Daoy (cell line): ENCODE data around the gene BAIAP2L1. TPM values are rescaled to one million over a fixed set of nuclear protein-coding genes. Genes with fewer than 3 reads are reported as not detected.
A peak's percentile ranks its signal among the peaks of the same experiment; 100 is the strongest.

Experiments used
- DNase-seq: peaks from one replicate; pipeline ENCODE4 v3.0.0-alpha.2; 2015; ENCODE audit warnings: low read depth
- total RNA-seq: library from RNA; depleted of rRNA; stranded (reverse); fragments of >200 nt; shearing (Covaris generic); gene quantifications from 2 replicates; pipeline ENCODE4 v1.2.3, GENCODE V29; 2014

BAIAP2L1 gene
- total RNA-seq, 1 experiment from 2014 or later, result 14.3 TPM

DNA sequence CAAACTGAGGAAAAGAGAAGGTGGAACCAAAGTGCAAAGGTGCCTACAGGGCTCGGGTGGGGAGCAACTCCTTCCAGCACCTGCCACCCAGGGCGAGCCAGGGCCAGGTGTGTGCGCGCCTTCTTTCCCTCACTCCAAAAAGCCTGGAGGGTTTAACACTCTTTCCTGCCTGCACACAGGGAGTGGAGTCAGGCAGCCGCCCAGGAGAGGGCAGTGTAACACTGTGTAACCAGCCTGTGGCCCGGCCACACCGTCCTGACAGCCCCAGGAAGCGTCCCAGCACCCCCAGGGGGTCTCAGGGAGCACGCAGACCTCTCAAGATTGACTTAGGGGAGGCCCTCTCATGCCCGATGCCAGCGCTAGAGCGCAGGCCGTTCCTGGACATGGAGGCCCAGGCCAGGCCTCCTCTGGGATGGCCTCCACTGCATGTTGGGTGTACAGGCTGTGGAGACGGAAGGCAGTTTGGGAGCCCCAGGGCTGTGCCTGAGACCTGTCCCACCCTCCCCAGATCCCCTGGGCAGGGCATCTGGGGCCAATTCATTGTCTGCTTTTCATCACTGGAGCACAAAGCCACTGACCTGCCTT is 106.0 kb downstream of the BAIAP2L1 start:
- peak; percentile 72 for DNase-seq

DNA sequence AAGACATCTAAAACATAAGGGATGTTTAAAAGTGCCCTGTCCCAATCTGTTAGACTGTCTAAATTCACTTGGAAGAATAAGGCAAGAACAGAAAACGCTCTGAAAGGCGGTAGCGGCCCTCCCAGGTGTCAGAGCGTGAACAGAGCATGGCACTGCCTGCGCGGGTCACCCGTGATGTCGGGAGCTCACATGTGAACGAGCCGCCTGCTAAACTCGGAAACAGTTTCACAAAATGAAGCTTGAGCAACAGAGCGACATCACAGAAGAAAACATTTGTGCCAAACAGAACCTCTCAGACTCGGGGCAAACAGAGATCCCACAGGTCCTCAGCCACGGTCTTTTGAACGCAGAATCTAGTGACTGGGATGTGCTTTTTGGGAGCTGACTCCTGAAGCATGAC is 106.6 kb downstream of the BAIAP2L1 start:
- no peak for DNase-seq

DNA sequence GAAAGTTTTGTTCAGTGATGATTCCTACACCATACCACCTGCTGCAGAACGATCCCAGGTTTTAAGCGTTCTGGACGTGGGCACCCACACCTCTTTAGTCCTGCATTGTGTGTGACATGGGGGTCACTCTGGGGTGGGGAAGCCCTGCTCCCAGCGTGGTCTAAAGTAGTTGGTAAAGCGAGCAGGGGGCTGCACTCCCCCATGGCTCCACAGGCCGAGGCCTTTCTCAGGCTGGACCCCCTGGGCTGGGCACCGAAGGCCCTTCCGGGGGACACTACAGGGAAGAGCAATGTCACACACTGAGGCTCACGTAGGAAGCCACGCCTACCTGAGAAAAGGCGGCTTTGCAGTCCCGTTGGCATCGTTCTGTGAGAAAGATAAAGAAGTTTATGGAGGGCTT is 107.1 kb downstream of the BAIAP2L1 start:
- DNase-seq, result no peak

DNA sequence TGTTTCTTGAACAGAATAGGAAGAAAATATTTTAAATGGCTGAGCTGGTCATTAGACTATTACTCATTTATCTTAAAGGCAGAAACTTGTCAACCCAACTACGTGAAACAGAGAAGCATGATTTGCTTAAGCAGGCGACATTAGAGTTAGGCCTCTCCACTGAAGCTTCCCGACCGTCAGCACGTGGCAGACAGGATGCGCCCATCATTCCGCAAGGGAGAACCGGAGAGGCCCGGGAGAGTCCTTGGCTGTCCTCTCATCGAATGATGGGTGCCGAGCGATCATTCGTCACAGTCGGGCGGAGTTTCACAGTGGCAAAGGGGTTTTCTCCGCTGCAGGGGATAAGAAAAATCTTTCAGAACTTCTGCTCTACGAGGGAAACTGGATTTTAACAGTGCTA is 107.6 kb downstream of the BAIAP2L1 start:
- no peak for DNase-seq

DNA sequence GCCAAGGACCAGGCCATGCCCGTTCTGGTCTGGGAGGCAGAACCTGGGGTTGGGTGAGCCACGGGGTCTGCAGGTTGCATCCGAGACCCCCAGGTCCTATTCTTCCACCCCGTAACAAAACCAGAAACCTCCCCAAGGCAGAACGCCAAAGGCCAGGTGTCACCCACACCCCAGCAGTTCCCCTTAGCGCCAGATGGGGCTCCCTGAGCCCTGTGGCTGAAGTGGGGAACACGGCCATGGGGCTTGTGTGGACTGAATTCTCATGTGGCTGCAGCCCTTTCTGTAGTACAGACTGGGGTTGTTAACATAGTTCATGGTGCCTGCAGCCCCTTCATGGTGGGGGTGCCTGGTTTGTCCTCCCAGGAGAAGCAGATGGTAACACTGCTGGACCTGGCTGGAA is 109.2 kb downstream of the BAIAP2L1 start:
- DNase-seq, result no peak

DNA sequence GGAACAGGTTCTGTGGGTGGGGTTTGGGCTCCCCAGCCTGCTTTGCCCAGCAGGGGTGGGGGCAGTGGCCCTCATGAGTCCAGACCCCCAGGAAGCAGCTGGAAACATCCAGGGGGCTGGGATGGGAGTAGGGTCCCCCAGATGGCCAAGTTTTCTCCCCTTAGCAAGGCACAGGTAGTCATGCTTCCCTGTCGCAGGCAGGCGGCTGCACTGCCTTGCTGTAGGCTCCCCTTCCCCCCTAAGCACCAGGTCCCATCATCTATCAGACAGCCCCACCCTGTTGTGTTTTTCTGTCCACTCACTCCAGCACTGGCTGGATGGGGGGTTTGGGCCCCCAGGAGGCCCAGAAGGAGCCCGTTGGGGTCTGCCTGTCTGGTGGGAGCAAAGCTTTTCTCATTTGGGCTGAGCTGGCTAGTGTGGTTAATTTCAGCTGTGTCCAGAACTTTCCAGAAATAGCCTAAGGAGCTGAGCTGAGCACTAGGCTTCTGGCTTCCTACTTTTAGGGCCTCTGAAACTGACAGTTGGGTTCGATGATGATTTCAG is 111.5 kb downstream of the BAIAP2L1 start:
- DNase-seq, result no peak

DNA sequence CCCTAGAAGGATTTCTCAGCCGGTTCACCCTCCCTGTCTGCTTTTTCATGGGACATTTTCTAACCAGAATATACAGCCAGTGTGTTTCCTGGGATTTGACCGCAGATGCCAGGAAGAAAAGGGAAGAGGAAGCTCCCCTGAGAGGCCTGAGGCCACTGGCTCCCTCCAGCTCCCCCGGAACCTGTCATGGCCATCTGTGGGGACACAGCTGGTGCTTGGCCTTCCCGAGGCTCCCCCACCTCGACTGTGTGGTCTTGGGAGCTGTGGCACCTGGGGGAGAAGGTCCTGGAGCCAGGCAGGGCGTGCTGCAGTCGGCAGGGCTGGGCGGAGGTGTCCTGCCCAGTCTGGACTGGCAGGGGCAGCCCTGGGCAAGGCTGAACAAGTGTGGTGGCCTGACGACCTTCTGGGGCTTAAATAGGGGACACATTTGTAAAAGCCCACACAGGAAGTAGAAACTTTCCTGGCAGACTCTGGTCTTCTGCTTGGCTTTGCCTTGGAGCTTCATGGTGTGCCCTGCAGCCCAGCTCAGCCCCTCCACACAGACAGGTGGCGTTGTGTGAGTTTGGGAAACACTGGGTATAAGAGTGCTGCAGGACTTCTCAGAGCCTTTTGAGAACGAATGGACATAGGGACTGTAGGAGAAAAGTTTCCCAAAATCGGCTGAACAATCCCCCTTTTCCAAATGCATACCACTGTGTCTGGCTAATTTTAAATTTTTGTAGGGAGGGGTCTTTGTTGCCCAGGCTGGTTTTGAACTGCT is 112.6 kb downstream of the BAIAP2L1 start:
- DNase-seq, result no peak

DNA sequence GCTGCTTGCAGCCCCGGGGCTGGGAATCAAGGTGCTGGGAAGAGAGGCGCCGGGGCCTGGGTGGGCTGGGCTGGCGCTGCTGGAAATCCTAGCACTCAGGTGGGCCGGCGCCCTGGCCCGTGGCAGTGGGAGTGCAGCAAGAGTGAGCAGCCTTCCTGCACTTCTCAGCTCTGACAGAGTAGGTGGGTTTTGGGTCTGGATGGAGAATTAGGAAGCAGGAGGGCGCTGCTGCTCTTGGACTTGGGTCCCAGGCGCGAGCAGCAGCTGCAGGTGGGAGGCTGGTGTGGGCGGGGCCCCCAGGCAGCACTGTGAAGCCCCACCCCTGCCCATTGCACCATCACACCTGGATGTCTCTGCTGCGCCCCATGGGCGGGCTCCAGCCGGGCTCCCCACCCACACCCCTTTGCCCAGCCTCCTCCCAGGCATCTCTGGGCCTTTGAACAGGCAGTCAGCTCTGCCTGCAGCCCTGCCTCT is 113.4 kb downstream of the BAIAP2L1 start:
- DNase-seq, result no peak

DNA sequence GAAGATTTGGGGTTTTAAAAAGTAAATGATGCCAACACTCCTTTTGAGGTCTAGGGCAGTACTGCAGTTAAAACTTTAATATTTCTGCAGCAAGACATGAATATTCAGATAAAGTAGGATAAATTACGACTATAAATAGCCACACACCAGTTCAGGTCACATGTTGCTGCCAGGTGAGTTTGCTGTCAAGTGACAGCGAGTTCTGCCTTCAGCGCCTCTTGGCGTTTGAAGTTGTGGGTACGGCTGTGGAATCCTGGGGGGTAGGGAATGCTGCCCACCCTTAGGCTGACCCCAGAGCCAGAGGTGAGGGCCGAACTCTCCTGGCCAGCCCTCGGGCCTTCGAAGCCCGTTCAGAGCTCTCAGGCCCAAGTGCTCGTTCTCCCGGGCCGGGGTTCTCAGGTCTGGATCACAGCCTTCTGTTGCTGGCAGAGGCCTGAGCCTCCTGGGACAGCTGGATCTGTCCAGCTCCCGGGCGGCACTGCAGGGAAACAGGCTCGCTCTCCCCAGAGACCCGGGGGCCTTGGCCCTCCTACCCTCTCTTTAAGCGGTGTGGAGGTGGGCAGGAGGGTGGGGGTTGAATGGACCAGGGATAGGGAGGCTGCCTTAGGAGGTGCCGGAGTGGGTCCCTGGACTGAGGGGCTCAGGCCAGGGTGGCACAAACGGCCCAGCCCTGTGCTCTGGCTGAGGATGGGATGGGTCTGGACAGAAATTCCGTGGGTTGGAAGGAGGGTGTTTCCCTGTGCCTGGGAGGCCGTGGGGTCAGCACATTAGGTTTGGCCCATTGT is 114.0 kb downstream of the BAIAP2L1 start:
- no peak for DNase-seq

DNA sequence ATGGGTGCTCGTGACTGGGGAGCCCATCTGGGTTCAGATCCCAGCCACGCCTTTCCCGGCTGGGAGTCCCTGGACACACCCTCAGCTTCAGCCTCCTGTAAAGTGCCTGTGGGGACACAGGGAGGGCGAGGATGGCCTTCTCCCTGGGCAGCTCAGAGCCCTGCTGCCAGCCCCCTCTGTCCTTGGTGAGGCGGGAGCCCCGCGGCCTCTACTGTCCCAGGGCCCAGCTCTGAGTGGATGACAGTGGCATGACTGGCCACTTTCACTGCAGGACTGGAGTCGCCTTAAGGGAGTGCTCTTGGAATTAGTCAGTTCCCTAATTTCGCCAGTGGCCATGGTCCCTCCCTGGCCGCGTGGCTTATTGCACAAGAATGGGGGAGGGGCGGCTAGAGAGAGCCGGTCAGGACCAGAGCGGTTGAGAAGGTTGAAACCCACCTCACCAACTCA is 114.8 kb downstream of the BAIAP2L1 start:
- DNase-seq, result no peak

DNA sequence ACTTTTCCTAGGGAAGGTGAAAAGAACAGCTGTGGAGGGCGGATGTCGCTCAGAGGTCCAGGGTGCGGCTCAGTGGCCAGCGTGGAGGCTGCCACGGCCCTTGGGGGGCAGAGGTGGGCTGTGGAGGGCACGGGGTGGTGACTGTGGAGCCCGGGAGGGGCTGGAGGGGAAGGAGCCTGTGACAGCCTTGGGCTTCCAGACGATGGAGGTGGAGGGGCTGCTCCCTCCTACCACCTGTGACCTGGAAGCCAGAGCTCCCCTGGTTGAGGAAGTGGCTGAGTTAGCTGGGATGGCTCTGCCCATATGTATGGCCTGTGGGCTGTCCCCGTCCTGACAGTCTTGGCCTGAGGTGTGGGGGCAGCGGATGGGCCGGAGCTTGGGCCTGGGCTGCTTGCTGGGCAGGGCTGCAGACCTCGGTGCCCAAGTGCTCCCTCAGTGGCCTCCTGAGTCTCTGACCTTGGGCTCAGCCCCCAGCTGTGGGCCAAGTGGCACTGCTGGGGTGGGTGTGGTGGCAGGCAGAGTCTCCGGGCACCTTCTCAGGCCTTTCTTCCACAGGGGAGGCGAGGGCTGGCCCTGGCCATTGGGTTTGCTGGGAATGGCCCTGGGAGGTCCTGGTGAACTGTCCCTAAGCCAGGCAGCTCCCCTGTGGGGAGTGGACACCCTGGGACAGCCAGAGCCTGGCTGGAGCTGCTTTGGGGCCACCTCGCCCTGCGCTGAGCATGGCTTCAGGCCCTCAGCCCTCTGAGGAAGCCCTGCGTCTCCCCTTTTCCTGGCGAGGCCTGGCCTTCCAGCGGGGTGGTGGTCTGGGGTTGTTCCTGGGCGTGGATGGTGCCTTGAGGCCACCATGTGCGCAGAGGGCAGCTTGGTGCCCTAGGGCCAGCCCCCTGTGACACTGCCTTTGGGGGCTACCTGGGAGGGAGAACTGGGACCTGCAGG is 115.5 kb downstream of the BAIAP2L1 start:
- DNase-seq, result no peak

DNA sequence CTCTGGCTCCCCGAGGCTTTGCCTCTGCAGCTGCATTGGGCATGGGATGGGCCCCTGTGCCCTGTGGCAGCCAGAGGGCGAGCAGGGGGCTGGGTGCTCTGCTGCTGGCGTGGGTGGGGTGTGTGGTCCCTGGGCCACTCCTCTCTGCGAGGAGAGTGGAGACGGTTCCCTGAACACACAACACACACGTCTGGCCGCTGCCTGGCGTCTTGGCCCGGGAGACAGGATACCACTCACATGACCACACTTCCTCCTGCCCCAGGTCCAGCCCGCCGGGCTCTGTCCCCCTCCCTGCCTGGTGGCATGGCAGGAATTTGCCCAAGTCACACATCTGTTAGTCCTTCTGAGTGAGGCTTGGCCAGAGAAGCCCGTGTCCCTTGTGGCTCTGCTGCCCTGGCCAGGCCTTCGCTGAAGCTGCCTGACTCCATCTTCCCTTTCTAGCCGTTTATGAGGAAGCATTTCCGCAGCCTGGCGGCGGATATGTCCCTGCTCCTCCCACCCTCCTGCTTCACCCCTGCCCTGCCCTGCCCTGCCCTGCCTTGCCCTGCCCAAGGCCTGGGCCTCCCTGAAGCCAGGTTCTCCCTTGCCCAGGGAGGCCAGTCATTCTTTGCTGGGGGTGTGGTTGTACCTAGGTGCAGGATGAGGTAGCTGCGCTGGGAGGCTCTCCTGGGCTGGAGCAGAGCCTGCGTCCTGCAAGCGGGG is 116.4 kb downstream of the BAIAP2L1 start:
- DNase-seq, result peak; percentile 65

DNA sequence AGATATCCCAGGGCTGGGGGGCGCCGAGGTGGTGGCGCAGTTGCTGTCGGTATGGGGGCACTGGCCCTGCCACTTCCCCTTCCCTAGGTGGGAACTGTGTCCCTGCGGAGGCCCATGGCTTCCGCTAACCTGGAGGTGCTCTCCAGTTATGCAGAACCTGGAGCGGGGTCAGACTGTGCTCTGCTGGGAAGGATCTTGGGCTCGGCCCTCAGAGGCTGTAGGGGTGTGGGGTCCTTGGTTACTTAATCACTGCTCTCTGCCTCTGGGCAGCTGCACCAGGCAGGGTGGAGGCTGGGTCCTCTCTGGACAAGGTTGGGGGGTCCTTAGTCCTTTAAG is 117.0 kb downstream of the BAIAP2L1 start:
- no peak for DNase-seq

DNA sequence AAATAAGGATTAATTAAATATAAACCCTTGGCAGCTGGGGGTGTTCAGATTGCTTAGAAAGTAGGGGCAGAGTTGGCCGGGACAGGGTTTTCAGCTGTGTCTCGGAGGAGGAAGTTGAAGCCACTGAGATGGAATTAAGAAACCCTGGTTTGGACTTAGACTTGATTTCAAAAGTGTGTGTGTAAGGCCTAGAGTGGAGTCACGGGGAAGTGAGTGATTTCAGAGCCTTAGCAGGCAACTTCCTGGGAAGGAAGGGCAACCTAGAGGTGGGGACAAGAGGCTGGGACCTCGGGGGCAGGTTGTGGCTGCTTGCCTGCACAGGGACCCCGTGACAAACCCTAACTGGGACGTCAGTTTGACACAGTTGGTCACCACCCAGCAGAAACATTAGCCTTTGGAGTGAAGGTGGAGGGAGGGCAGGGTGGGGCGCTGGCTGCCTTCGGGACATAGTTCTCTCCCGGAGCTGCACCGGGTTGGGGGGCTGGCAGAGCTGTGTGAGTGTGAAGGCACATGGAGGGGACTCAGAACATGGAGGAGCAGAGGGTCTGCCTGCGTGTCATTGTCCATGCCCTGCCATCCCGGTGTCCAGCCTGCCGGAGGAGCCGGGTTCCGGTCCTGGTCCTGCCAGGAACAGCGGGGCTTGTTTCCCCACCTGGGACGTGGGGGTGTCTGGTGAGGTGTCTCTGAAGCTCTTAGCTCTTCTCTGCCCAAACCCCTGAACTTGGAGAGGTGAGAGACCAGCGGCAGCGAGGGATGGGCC is 117.6 kb downstream of the BAIAP2L1 start:
- no peak for DNase-seq

DNA sequence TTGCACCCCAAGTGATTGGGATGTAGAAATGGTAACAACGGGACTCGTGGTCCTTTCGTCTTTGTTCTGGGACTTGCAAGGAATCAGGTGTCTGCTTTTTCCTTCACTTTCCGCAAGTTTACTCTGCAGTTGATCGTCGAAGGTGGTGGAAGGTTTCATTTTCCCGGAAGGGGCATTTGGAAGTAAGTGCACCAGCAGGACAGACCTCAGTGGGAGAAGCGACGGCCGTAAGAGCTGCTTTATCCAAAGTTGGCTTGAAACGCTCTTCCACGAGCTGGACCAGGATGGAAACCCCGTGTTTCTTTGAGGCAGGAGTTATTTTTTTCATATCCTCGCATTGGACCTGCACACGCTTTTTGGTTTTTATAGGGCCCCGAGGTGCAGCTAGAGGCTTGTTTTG is 118.2 kb downstream of the BAIAP2L1 start:
- DNase-seq, result no peak

DNA sequence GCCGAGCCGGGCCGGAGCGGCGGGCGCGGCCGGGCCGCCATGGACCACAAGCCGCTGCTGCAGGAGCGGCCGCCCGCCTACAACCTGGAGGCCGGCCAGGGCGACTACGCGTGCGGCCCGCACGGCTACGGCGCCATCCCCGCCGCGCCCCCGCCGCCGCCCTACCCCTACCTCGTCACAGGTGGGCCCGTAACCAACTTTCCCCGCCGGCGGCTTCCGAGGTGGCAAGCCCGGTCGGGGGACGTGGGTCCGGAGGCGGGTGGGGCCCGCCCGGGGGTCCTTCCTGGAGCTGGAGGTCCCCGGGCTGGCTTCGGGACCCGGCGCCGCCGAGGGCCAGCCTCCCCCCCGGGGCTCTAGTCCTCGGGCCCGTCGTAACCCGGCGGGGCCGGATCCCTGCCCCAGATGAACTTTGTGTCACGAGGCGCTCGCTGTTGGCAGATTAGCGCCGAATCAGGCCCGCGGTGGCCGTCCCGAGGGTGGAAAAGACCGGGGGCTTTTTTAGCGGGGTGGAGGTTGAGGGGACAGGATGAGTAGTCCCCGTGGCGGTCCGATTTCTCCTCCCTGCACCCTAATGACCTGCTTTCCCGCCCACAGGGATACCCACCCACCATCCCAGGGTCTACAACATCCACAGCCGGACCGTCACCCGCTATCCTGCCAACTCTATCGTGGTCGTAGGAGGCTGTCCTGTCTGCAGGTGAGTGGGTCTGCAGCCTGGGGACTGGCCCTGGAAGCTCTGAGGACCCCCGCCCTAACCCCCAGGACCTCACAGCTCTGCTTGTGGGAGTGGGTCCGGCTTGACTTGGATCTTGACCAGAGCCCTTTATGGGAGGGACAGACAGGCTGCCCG is 118.9 kb downstream of the BAIAP2L1 start:
- no peak for DNase-seq

DNA sequence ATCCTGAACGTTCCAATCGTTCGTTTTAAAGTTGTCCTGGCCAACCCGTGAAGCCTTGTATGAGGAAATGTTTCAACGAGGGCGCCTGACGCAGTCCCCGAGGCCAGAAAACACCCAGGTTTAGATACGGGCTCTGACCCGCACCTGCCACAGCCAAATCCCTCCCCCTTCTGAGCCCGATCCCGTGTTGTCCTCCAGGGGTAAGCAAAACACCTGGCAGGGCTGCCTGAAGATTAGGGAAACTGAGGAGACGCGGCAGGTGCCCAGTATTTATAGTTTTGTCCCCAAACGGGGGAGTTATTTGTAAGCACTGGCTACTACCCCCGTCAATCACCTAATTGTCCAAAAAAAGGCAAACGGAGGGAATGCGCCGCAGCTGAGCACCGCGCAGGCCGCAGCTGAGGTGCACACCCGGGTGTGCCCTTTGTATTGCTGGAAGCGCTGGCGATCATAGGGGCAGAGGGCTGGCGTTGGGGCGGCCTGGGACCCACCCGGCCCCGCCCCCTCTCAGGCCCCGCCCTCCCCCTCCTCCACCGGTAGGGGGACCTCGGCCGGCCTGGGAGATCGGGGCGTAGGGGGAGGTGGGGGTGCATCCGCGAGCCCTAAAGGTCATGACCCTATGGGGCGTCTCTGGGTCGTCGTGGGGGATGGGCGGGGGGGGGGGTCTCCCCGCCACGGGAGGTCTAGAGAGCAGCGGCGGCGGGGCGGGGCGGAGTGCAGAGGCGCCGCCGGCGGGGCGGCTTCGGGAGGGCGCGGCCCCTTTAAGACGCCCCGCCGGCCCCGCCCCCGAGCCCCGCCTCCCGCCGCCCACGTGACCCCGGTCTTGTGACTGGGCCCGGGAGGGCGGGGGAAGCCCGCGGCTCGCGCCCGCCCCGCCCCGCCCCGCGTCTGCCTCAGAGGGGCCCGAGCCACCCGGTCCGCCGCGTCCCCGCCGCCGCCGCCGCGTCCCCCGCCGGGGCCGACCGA is 119.8 kb downstream of the BAIAP2L1 start, which contains the start of gene BRI3:
Gene BRI3, plus strand, starts transcription at position 896 of the 966 bp plus-strand sequence. CDS start 110 bp downstream, outside the sequence.
- DNase-seq, result peak; percentile 91

DNA sequence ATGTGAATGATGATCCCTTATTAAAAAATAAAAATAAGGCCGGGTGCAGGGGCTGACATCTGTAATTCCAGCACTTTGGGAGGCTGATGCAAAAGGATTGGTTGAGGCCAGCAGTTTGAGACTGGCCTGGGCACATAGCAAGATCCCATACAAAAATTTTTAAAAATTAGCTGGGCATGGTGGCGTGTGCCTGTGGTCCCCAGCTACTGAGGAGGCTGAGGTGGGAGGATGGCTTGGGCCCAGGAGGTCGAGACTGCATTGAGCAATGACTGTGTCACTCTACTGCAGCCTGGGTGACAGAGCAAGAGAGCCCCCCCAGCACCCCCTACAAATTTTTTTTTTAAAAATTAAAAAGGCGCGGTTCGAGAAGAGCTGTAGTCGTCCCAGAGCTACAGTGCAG is 120.6 kb downstream of the BAIAP2L1 start:
- no peak for DNase-seq
